GM12872 (cell line): ENCODE measurements around the gene RABAC1.

Source experiments
- CTCF ChIP-seq: IDR thresholded peaks from 3 replicates; pipeline ENCODE4 v1.5.1; 2011; ENCODE audit warnings: low read depth, mild to moderate bottlenecking, low read length, moderate library complexity; ENCODE audit not compliant: insufficient read depth

RABAC1 gene

GRCh38 chr19:41933693-41934426, 25.3 kb downstream of the RABAC1 start:
- TF ChIP-seq CTCF = no peak

GRCh38 chr19:41932720-41933332, 26.3 kb downstream of the RABAC1 start:
- TF ChIP-seq CTCF = no peak

- TF ChIP-seq CTCF = no peak
These were observed 26.8 kb downstream of the RABAC1 start for GRCh38 chr19:41932259-41932719.

GRCh38 chr19:41930926-41931592, 28.1 kb downstream of the RABAC1 start:
- TF ChIP-seq CTCF = peak; percentile 69

- no peak for TF ChIP-seq CTCF
These were observed 28.8 kb downstream of the RABAC1 start for GRCh38 chr19:41930322-41930722.

GRCh38 chr19:41929536-41930071, 29.5 kb downstream of the RABAC1 start:
- no peak for TF ChIP-seq CTCF
